ENCODE measurements around the gene RPUSD2.
A peak's percentile ranks its signal among the peaks of the same experiment; 100 is the strongest.

The RPUSD2 gene

GRCh38 chr15:40569129-40569953, at the start of gene RPUSD2:
Gene RPUSD2, plus strand, starts transcription at chr15:40569299. Its CDS starts 39 bp downstream, at chr15:40569338.
- POLR2A ChIA-PET, result interaction anchor here (0.6 to 1.1 kb wide), 4 partner anchors 19 to 25 kb away, joined by 3 to 5 read pairs (median 4); no protein-coding TSS in a partner anchor
- CTCF ChIA-PET, result interaction anchor here (0.7 to 2.2 kb wide), 11 partner anchors 8 to 325 kb away, joined by 3 to 15 read pairs (median 3); partner anchors contain the start of gene VPS18
- DNase-seq (ENCODE audit: extremely low spot score), result peak; percentile 94
- TF ChIP-seq CTCF (IDR thresholded peaks at IDR 0.05; ENCODE audit: control extremely low read depth, extremely low read depth, low read depth, missing control alignments), result no peak

GRCh38 chr15:40523611-40524010, 45.5 kb upstream of the RPUSD2 start:
- CTCF ChIA-PET, result interaction anchor here (1.0 to 1.9 kb wide), 4 partner anchors 12 to 259 kb away, joined by 3 to 7 read pairs (median 4); no protein-coding TSS in a partner anchor
- DNase-seq (ENCODE audit: extremely low spot score), result no peak
- POLR2A ChIA-PET, result no interaction called here
- TF ChIP-seq CTCF (IDR thresholded peaks at IDR 0.05; ENCODE audit: control extremely low read depth, extremely low read depth, low read depth, missing control alignments), result no peak

GRCh38 chr15:40525855-40526254, 43.2 kb upstream of the RPUSD2 start:
- TF ChIP-seq CTCF (IDR thresholded peaks at IDR 0.05; ENCODE audit: control extremely low read depth, extremely low read depth, low read depth, missing control alignments), result no peak
- ChIA-PET POLR2A (no interaction called here), CTCF (interaction anchor here (0.8 kb wide), 1 partner anchor 370 kb away, joined by 3 read pairs; no protein-coding TSS in a partner anchor)
- DNase-seq (ENCODE audit: extremely low spot score), result no peak

- no peak for TF ChIP-seq CTCF (IDR thresholded peaks at IDR 0.05; ENCODE audit: control extremely low read depth, extremely low read depth, low read depth, missing control alignments)
- ChIA-PET CTCF (interaction anchor here (1.1 kb wide), 1 partner anchor 253 kb away, joined by 3 read pairs; no protein-coding TSS in a partner anchor), POLR2A (no interaction called here)
- DNase-seq (ENCODE audit: extremely low spot score), result no peak
Observed at GRCh38 chr15:40528801-40529200, 40.3 kb upstream of the RPUSD2 start.

GRCh38 chr15:40533763-40534364, 35.2 kb upstream of the RPUSD2 start:
- POLR2A ChIA-PET, result no interaction called here
- no peak for TF ChIP-seq CTCF (IDR thresholded peaks at IDR 0.05; ENCODE audit: control extremely low read depth, extremely low read depth, low read depth, missing control alignments)
- CTCF ChIA-PET, result interaction anchor here (1.1 kb wide), 1 partner anchor 54 kb away, joined by 3 read pairs; no protein-coding TSS in a partner anchor
- no peak for DNase-seq (ENCODE audit: extremely low spot score)

- POLR2A ChIA-PET, result no interaction called here
- DNase-seq (ENCODE audit: extremely low spot score), result no peak
- CTCF ChIA-PET, result interaction anchor here (1.1 kb wide), 1 partner anchor 55 kb away, joined by 3 read pairs; no protein-coding TSS in a partner anchor
- TF ChIP-seq CTCF (IDR thresholded peaks at IDR 0.05; ENCODE audit: control extremely low read depth, extremely low read depth, low read depth, missing control alignments), result no peak
Observed at GRCh38 chr15:40534371-40534770, 34.7 kb upstream of the RPUSD2 start.
